Measurements from ENCODE around the gene CFAP100.

Gene CFAP100

DNA sequence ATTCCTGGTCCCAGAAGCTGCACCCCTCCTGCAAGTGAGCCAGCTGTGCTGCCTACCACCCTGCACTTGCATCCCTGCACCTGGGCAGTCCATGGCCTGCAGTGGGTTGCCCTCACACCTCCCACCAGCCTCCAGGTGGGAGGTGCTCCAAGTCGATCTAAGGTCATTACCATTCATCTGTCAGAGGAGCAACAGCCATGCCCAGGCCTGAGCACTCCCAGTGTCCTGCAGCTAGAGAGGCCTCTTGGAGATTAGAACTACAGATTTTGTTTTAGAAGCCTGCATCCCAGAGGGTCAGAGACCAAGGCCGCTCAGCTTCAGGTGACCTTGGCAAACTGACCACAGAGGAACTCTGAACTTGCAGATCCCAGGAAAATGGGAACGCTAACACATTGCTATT, 90.0 kb downstream of the CFAP100 start:
- DNase-seq, result no peak

- DNase-seq, result no peak
Observed at GRCh38 chr3:126485176-126485897, 90.6 kb downstream of the CFAP100 start.

DNA sequence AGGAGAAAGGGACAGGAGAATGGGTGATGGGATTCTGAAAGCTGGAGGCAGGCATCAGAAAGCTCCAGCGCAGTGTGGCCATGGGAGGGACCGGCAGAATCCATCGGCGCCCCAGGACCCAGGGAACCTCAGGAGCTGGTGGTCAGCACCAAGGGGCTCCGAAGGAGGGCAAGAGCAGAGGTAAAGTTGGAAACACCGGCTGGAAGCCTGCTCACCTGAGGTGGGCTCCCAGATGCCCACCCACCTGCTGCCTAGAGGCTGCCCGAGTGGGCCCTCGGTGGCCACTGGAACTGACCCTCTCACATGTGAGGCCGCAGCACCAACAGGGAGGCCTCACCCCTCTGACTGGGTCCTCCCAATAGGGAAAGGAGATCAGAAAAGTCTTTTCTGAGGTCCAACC, 91.2 kb downstream of the CFAP100 start:
- no peak for DNase-seq

Measured in fibroblast of skin of right biceps (primary cell).